ENCODE measurements around the gene RNPEP. TPM values are rescaled to one million over a fixed set of nuclear protein-coding genes. Genes with fewer than 3 reads are reported as not detected.

The RNPEP gene
- total and polyA plus RNA-seq, 2 experiments from 2014 or later = 32.1 to 80.3 TPM

- H3K4me2 ChIP-seq = no peak overlapping the region
- peak; percentile 65 to 88 for TF ChIP-seq CTCF (conservative IDR thresholded peaks at IDR 0.05; ENCODE audit: low read depth in 2 of 2)
- TF ChIP-seq POLR2AphosphoS5 (IDR thresholded peaks at IDR 0.05; ENCODE audit: low read depth) = no peak
- DNase-seq (ENCODE audit: low spot score) (peak; percentile 62), ATAC-seq (no peak)
- Mint-ChIP-seq H3K27me3 (ENCODE audit: insufficient read depth, low read depth, poor library complexity) (peaks cover 11% of the 10 kb centered on the region), H3K36me3 (ENCODE audit: low read depth) (peaks cover 52% of the 10 kb centered on the region), H3K4me3 (no peak overlapping the region), H3K4me1 (peaks cover 47% of the 10 kb centered on the region), H3K27ac (peak overlapping the region; percentile 78; the same call in 1 of the 2 replicates), H3K9me3 (no peaks in the 10 kb centered on the region)
- H3F3A ChIP-seq (replicated peaks; ENCODE audit: low read depth) = peaks cover 11% of the 10 kb centered on the region
- no peak overlapping the region for H2AFZ ChIP-seq
- H3K79me2 ChIP-seq (replicated peaks; ENCODE audit: insufficient read depth) = peaks cover 4% of the 10 kb centered on the region
- H3K9me2 ChIP-seq (ENCODE audit: insufficient read depth) = no peaks in the 10 kb centered on the region
- peak overlapping the region; percentile 83; the same call in 1 of the 2 replicates for H3K27ac ChIP-seq (ENCODE audit: low read depth)
- H3K4me3 ChIP-seq = no peak overlapping the region
- H4K20me1 ChIP-seq (replicated peaks; ENCODE audit: insufficient read depth) = no peaks in the 10 kb centered on the region
- peaks cover 16% of the 10 kb centered on the region; the same call in 1 of the 2 replicates for H3K36me3 ChIP-seq (ENCODE audit: insufficient read depth)
- no peaks in the 10 kb centered on the region for H3K27me3 ChIP-seq (ENCODE audit: insufficient read depth)
- peaks cover 46% of the 10 kb centered on the region for H3K4me1 ChIP-seq (ENCODE audit: insufficient read depth)
Observed at GRCh38 chr1:202005958-202006357, 23.5 kb downstream of the RNPEP start.

- peak overlapping the region; percentile 99 for H3K27ac ChIP-seq (ENCODE audit: low read depth)
- Mint-ChIP-seq H3K27me3 (ENCODE audit: insufficient read depth, low read depth, poor library complexity) (peaks cover 9% of the 10 kb centered on the region), H3K9me3 (no peaks in the 10 kb centered on the region), H3K36me3 (ENCODE audit: low read depth) (peaks cover 38% of the 10 kb centered on the region), H3K4me1 (peaks cover 54% of the 10 kb centered on the region), H3K4me3 (0 out of 3 replicates have a peak overlapping the region, but pooled peaks have one; percentile 64), H3K27ac (peak overlapping the region; percentile 93)
- peaks cover 15% of the 10 kb centered on the region for H3F3A ChIP-seq (replicated peaks; ENCODE audit: low read depth)
- TF ChIP-seq CREB1 (CRISPR knock-in tag; IDR thresholded peaks at IDR 0.05; ENCODE audit: low read depth) (no peak), STAT1 (IDR thresholded peaks at IDR 0.05; ENCODE audit: unreplicated experiment) (no peak), POLR2AphosphoS5 (IDR thresholded peaks at IDR 0.05; ENCODE audit: low read depth) (no peak), ZNF462 (CRISPR knock-in tag; IDR thresholded peaks at IDR 0.05) (no peak), ZNF114 (CRISPR knock-in tag; IDR thresholded peaks at IDR 0.05) (no peak), JUNB (IDR thresholded peaks at IDR 0.05; ENCODE audit: unreplicated experiment) (no peak), REST (IDR thresholded peaks at IDR 0.05; ENCODE audit: unreplicated experiment) (no peak), EZH2 (IDR thresholded peaks at IDR 0.05; ENCODE audit: low read depth, unreplicated experiment) (no peak), ZNF331 (CRISPR knock-in tag; IDR thresholded peaks at IDR 0.05; ENCODE audit: low read depth) (no peak), EZH2phosphoT487 (IDR thresholded peaks at IDR 0.05; ENCODE audit: unreplicated experiment) (no peak)
- H3K4me2 ChIP-seq = peak overlapping the region; percentile 75
- H3K4me3 ChIP-seq = peak overlapping the region; percentile 46
- H3K9me2 ChIP-seq (ENCODE audit: insufficient read depth) = no peaks in the 10 kb centered on the region
- H2AFZ ChIP-seq = no peak overlapping the region
- H3K79me2 ChIP-seq (replicated peaks; ENCODE audit: insufficient read depth) = peaks cover 7% of the 10 kb centered on the region
- H4K20me1 ChIP-seq (replicated peaks; ENCODE audit: insufficient read depth) = no peaks in the 10 kb centered on the region
- H3K4me1 ChIP-seq (ENCODE audit: insufficient read depth) = peaks cover 51% of the 10 kb centered on the region
- DNase-seq (ENCODE audit: low spot score) (no peak), ATAC-seq (no peak)
- H3K27me3 ChIP-seq (ENCODE audit: insufficient read depth) = no peaks in the 10 kb centered on the region
- peaks cover 14% of the 10 kb centered on the region; the same call in 1 of the 2 replicates for H3K36me3 ChIP-seq (ENCODE audit: insufficient read depth)
Observed at GRCh38 chr1:202007304-202007703, 24.9 kb downstream of the RNPEP start.

Measured in GM23338 (cell line).